M059J (cell line): ENCODE data around the gene MYO1F. TPM values are rescaled to one million over a fixed set of nuclear protein-coding genes. Genes with fewer than 3 reads are reported as not detected.

Experiments used
- total RNA-seq: library from RNA; depleted of rRNA; stranded (reverse); fragments of >200 nt; shearing (Covaris generic); gene quantifications from 2 replicates; pipeline ENCODE4 v1.2.3, GENCODE V29; 2014; rRNA removed

Gene MYO1F
- total RNA-seq, 1 experiment from 2014 or later, result 0.25 TPM

Other genes with a start within 250 kb of the MYO1F start
- 0.74 TPM in 1 of 2 replicates, not detected in the other for gene KANK3, start 234.2 kb downstream of the MYO1F start, total RNA-seq
- gene ANGPTL4, start 213.3 kb downstream of the MYO1F start, total RNA-seq, result 0.27 and 0.91 TPM in 2 replicates
- gene RAB11B, start 187.1 kb downstream of the MYO1F start, total RNA-seq, result 10.8 and 16.5 TPM in 2 replicates
- gene MARCHF2, start 164.1 kb downstream of the MYO1F start, total RNA-seq, result 30.5 and 43.3 TPM in 2 replicates
- 40.5 and 68.3 TPM in 2 replicates for gene HNRNPM, start 132.5 kb downstream of the MYO1F start, total RNA-seq
- gene PRAM1, start 74.8 kb downstream of the MYO1F start, total RNA-seq, result not detected in 2 replicates
- gene ZNF414, start 63.3 kb downstream of the MYO1F start, total RNA-seq, result 4.5 and 6.3 TPM in 2 replicates
- 3.4 and 5.4 TPM in 2 replicates for gene ADAMTS10, start 33.3 kb upstream of the MYO1F start, total RNA-seq
- not detected in 2 replicates for gene NFILZ, start 53.2 kb upstream of the MYO1F start, total RNA-seq
- gene ACTL9, start 121.4 kb upstream of the MYO1F start, total RNA-seq, result not detected in 2 replicates
- gene OR2Z1, start 144.2 kb upstream of the MYO1F start, total RNA-seq, result not detected in 2 replicates